ENCODE results near the gene DMD. TPM values are rescaled to one million over a fixed set of nuclear protein-coding genes. Genes with fewer than 3 reads are reported as not detected.

Gene DMD
- total RNA-seq, 1 experiment from 2014 or later, result 2.2 TPM

DNA sequence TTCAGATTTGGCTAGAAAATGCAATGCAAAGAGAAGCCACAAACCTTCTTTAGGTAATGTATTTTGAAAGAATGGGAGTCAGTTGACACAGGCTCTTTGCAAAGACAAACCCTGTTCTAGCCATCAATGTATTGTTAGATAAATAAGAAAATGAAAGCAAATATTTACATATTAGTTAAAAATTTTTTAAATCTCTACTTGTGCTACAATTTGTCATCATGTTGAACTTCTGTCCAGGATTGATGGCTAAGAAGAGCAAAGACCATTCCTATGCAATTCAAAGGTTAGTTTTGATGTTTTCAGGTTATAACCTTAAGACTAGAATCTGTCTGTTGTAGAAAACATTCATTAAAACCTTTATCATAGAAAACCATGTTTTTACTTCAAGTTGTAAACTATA is 1350.7 kb downstream of the DMD start:
- DNase-seq (ENCODE audit: low read depth, low spot score) (no peak), ATAC-seq (no peak)
- H3K36me3 ChIP-seq (ENCODE audit: control insufficient read depth, insufficient read depth, low read length), result no peaks in the 10 kb centered on the region
- intact Hi-C loops (cut with micrococcal nuclease; ENCODE audit: unreplicated experiment) (no loop called here), in situ Hi-C loops (cut with HindIII; ENCODE audit: low pct_unique_long_range_greater_than_20kb, low sequenced_read_pairs) (no loop called here)
- no peaks in the 10 kb centered on the region for H3K27me3 ChIP-seq (ENCODE audit: control insufficient read depth, insufficient read depth, low read length)
- no peaks in the 10 kb centered on the region for H3K9me3 ChIP-seq (ENCODE audit: control insufficient read depth, insufficient read depth, low read depth, low read length)
- no peak overlapping the region for H3K27ac ChIP-seq (ENCODE audit: low read length)
- BruUV-seq (replicated peaks), result no TSS peak
- H3K4me1 ChIP-seq (ENCODE audit: control insufficient read depth, insufficient read depth, low read length), result no peaks in the 10 kb centered on the region
- TF ChIP-seq SIN3A (IDR thresholded peaks at IDR 0.05; ENCODE audit: borderline replicate concordance, insufficient read depth, low read depth, low read length), result no peak
- POLR2A ChIA-PET, result no interaction called here
- CTCF ChIA-PET, result no interaction called here
- no peak overlapping the region for H3K4me3 ChIP-seq (ENCODE audit: low read depth in 2 of 2, low read length in 2 of 2)

GRCh38 chrX:31858915-31859314 is 1352.4 kb downstream of the DMD start:
- POLR2A ChIA-PET, result no interaction called here
- TF ChIP-seq POLR2AphosphoS5 (IDR thresholded peaks at IDR 0.05; ENCODE audit: low read depth, low read length) (no peak), CTCF (IDR thresholded peaks at IDR 0.05) (no peak), REST (IDR thresholded peaks at IDR 0.05; ENCODE audit: insufficient read depth in 1 of 2, low read depth in 2 of 2, low read length in 1 of 2) (no peak), TCF7L2 (IDR thresholded peaks at IDR 0.05; ENCODE audit: low read depth, low read length) (no peak), SIN3A (IDR thresholded peaks at IDR 0.05; ENCODE audit: borderline replicate concordance, insufficient read depth, low read depth, low read length) (no peak)
- no TSS peak for BruUV-seq (replicated peaks)
- Histone ChIP-seq H3K27ac (ENCODE audit: low read length) (no peak overlapping the region), H3K4me1 (ENCODE audit: control insufficient read depth, insufficient read depth, low read length) (no peaks in the 10 kb centered on the region), H3K4me3 (ENCODE audit: low read depth in 2 of 2, low read length in 2 of 2) (no peak overlapping the region), H3K27me3 (ENCODE audit: control insufficient read depth, insufficient read depth, low read length) (no peaks in the 10 kb centered on the region), H3K36me3 (ENCODE audit: control insufficient read depth, insufficient read depth, low read length) (no peaks in the 10 kb centered on the region), H3K9me3 (ENCODE audit: control insufficient read depth, insufficient read depth, low read depth, low read length) (no peaks in the 10 kb centered on the region)
- no peak for DNase-seq (ENCODE audit: low read depth, low spot score)
- intact Hi-C loops (cut with micrococcal nuclease; ENCODE audit: unreplicated experiment) (no loop called here), in situ Hi-C loops (cut with HindIII; ENCODE audit: low pct_unique_long_range_greater_than_20kb, low sequenced_read_pairs) (no loop called here)
- CTCF ChIA-PET, result no interaction called here
- no peak for ATAC-seq

DNA sequence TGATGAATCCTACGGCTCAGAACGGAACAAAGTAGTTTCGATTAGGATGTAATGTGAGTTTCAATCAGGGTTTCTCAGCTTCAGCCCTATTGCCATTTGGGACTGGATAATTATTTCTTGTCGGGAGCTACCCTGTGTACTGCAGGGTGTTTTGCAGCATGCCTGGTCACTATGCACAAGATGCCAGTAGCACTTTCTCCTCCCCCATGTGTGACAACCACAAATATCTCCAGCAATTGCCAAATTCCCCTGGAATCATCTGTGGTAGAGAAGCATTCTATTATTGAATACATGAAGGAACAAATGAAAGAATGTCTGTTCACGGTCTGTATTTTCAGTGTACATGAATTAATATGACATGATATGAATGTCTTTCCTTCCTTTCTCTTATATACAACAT is 1356.6 kb downstream of the DMD start:
- Histone ChIP-seq H3K36me3 (ENCODE audit: control insufficient read depth, insufficient read depth, low read length) (no peaks in the 10 kb centered on the region), H3K4me3 (ENCODE audit: low read depth in 2 of 2, low read length in 2 of 2) (no peak overlapping the region), H3K9me3 (ENCODE audit: control insufficient read depth, insufficient read depth, low read depth, low read length) (no peaks in the 10 kb centered on the region), H3K27ac (ENCODE audit: low read length) (no peak overlapping the region), H3K27me3 (ENCODE audit: control insufficient read depth, insufficient read depth, low read length) (no peaks in the 10 kb centered on the region), H3K4me1 (ENCODE audit: control insufficient read depth, insufficient read depth, low read length) (no peaks in the 10 kb centered on the region)
- no peak for DNase-seq (ENCODE audit: low read depth, low spot score)
- intact Hi-C loops (cut with micrococcal nuclease; ENCODE audit: unreplicated experiment), result no loop called here
- in situ Hi-C loops (cut with HindIII; ENCODE audit: low pct_unique_long_range_greater_than_20kb, low sequenced_read_pairs), result no loop called here
- TF ChIP-seq TCF7L2 (IDR thresholded peaks at IDR 0.05; ENCODE audit: low read depth, low read length) (no peak), CTCF (IDR thresholded peaks at IDR 0.05) (no peak), REST (IDR thresholded peaks at IDR 0.05; ENCODE audit: insufficient read depth in 1 of 2, low read depth in 2 of 2, low read length in 1 of 2) (no peak), SIN3A (IDR thresholded peaks at IDR 0.05; ENCODE audit: borderline replicate concordance, insufficient read depth, low read depth, low read length) (no peak), POLR2AphosphoS5 (IDR thresholded peaks at IDR 0.05; ENCODE audit: low read depth, low read length) (no peak)
- no TSS peak for BruUV-seq (replicated peaks)
- no peak for ATAC-seq
- POLR2A ChIA-PET, result no interaction called here
- CTCF ChIA-PET, result no interaction called here

All from Panc1 (cell line).